ENCODE results near the gene UBE2N.
A peak's percentile ranks its signal among the peaks of the same experiment; 100 is the strongest.

Gene UBE2N

GRCh38 chr12:93393425-93393824 lies 48.3 kb downstream of the UBE2N start:
- no peak overlapping the region for H3K4me2 ChIP-seq (ENCODE audit: low read depth, low read length, poor library complexity, severe bottlenecking)
- H4K20me1 ChIP-seq (ENCODE audit: low read depth, low read length), result peaks cover 3% of the 10 kb centered on the region; the same call in 1 of the 2 replicates
- no peak overlapping the region for H3K27ac ChIP-seq (ENCODE audit: low read depth, low read length)
- no peak overlapping the region for H3K4me3 ChIP-seq (ENCODE audit: insufficient read depth, low read length, poor library complexity, severe bottlenecking)
- H3K79me2 ChIP-seq (ENCODE audit: insufficient read depth, low read length), result peaks cover 39% of the 10 kb centered on the region
- H3F3A ChIP-seq (ENCODE audit: insufficient read depth), result peaks cover 14% of the 10 kb centered on the region
- no peaks in the 10 kb centered on the region for H3K9me3 ChIP-seq (ENCODE audit: insufficient read depth, low read length)
- no peaks in the 10 kb centered on the region for H3K27me3 ChIP-seq (ENCODE audit: low read length)
- no peak overlapping the region for H2AFZ ChIP-seq (ENCODE audit: low read depth, low read length, severe bottlenecking)
- H3K36me3 ChIP-seq (ENCODE audit: low read length), result no peaks in the 10 kb centered on the region
- H3K9ac ChIP-seq (ENCODE audit: low read length), result no peak overlapping the region
- TF ChIP-seq EZH2phosphoT487 (conservative IDR thresholded peaks at IDR 0.05; ENCODE audit: low read length) (no peak), CTCF (IDR thresholded peaks at IDR 0.05; ENCODE audit: insufficient read depth, low read length, poor library complexity, severe bottlenecking) (no peak)
- no peaks in the 10 kb centered on the region for H3K9me2 ChIP-seq (replicated peaks; ENCODE audit: insufficient read depth, low read length)

- H3K4me3 ChIP-seq (ENCODE audit: insufficient read depth, low read length, poor library complexity, severe bottlenecking), result no peak overlapping the region
- no peaks in the 10 kb centered on the region for H3K9me3 ChIP-seq (ENCODE audit: insufficient read depth, low read length)
- H3K9ac ChIP-seq (ENCODE audit: low read length), result no peak overlapping the region
- no peak overlapping the region for H2AFZ ChIP-seq (ENCODE audit: low read depth, low read length, severe bottlenecking)
- TF ChIP-seq EZH2phosphoT487 (conservative IDR thresholded peaks at IDR 0.05; ENCODE audit: low read length) (no peak), CTCF (IDR thresholded peaks at IDR 0.05; ENCODE audit: insufficient read depth, low read length, poor library complexity, severe bottlenecking) (no peak)
- H3F3A ChIP-seq (ENCODE audit: insufficient read depth), result no peaks in the 10 kb centered on the region
- no peaks in the 10 kb centered on the region for H3K9me2 ChIP-seq (replicated peaks; ENCODE audit: insufficient read depth, low read length)
- H3K36me3 ChIP-seq (ENCODE audit: low read length), result no peaks in the 10 kb centered on the region
- H3K27me3 ChIP-seq (ENCODE audit: low read length), result no peaks in the 10 kb centered on the region
- no peak overlapping the region for H3K27ac ChIP-seq (ENCODE audit: low read depth, low read length)
- H3K79me2 ChIP-seq (ENCODE audit: insufficient read depth, low read length), result peaks cover 63% of the 10 kb centered on the region
- peak overlapping the region; percentile 27 for H3K4me2 ChIP-seq (ENCODE audit: low read depth, low read length, poor library complexity, severe bottlenecking)
- peaks cover 3% of the 10 kb centered on the region; the same call in 1 of the 2 replicates for H4K20me1 ChIP-seq (ENCODE audit: low read depth, low read length)
These were observed 51.0 kb downstream of the UBE2N start for GRCh38 chr12:93390549-93391297.

GRCh38 chr12:93390031-93390430 lies 51.7 kb downstream of the UBE2N start:
- Histone ChIP-seq H2AFZ (ENCODE audit: low read depth, low read length, severe bottlenecking) (no peak overlapping the region), H3K27ac (ENCODE audit: low read depth, low read length) (no peak overlapping the region), H3K27me3 (ENCODE audit: low read length) (no peaks in the 10 kb centered on the region), H3K79me2 (ENCODE audit: insufficient read depth, low read length) (peaks cover 69% of the 10 kb centered on the region), H3F3A (ENCODE audit: insufficient read depth) (no peaks in the 10 kb centered on the region), H3K36me3 (ENCODE audit: low read length) (no peaks in the 10 kb centered on the region), H3K9ac (ENCODE audit: low read length) (no peak overlapping the region), H3K9me2 (replicated peaks; ENCODE audit: insufficient read depth, low read length) (no peaks in the 10 kb centered on the region), H3K4me3 (ENCODE audit: insufficient read depth, low read length, poor library complexity, severe bottlenecking) (no peak overlapping the region), H4K20me1 (ENCODE audit: low read depth, low read length) (peaks cover 3% of the 10 kb centered on the region; the same call in 1 of the 2 replicates), H3K4me2 (ENCODE audit: low read depth, low read length, poor library complexity, severe bottlenecking) (peak overlapping the region; percentile 27), H3K9me3 (ENCODE audit: insufficient read depth, low read length) (no peaks in the 10 kb centered on the region)
- no peak for TF ChIP-seq EZH2phosphoT487 (conservative IDR thresholded peaks at IDR 0.05; ENCODE audit: low read length)
- TF ChIP-seq CTCF (IDR thresholded peaks at IDR 0.05; ENCODE audit: insufficient read depth, low read length, poor library complexity, severe bottlenecking), result no peak
